Measurements from ENCODE around the gene NCAM1. TPM values are rescaled to one million over a fixed set of nuclear protein-coding genes. Genes with fewer than 3 reads are reported as not detected.

Gene NCAM1
- total RNA-seq, 1 experiment from 2014 or later, result not detected

DNA sequence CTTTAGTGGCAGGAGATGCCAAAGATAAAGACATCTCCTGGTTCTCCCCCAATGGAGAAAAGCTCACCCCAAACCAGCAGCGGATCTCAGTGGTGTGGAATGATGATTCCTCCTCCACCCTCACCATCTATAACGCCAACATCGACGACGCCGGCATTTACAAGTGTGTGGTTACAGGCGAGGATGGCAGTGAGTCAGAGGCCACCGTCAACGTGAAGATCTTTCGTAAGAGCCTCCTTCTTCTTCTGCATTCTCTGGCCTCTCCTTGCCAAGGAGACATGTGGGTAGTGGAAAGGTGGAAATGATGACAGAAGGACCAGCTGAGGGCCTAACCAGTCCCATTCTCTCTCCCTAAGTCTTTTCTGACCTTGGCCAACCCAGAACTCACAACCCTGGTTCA is 243.1 kb downstream of the NCAM1 start:
- Histone ChIP-seq H3K79me2 (ENCODE audit: low read length) (no peaks in the 10 kb centered on the region), H3K4me3 (ENCODE audit: low read length) (no peak overlapping the region), H3K9me2 (replicated peaks; ENCODE audit: low read length) (no peaks in the 10 kb centered on the region), H3K9me3 (ENCODE audit: low read length) (no peaks in the 10 kb centered on the region), H3K9ac (ENCODE audit: low read length) (no peak overlapping the region), H3K36me3 (ENCODE audit: low read depth, low read length) (no peaks in the 10 kb centered on the region), H3K4me1 (ENCODE audit: insufficient read depth, low read length) (peaks cover 21% of the 10 kb centered on the region), H3F3A (ENCODE audit: low read length, unreplicated experiment) (no peaks in the 10 kb centered on the region), H3K27ac (ENCODE audit: low read length) (no peak overlapping the region), H3K27me3 (ENCODE audit: low read length) (peaks cover 4% of the 10 kb centered on the region; the same call in 1 of the 2 replicates), H4K20me1 (ENCODE audit: low read length) (no peaks in the 10 kb centered on the region), H3K4me2 (ENCODE audit: low read length) (no peak overlapping the region), H2AFZ (ENCODE audit: low read length) (no peak overlapping the region)
- ChIA-PET POLR2A (ENCODE audit: unreplicated experiment) (no interaction called here), CTCF (no interaction called here)
- peak; percentile 54 for DNase-seq
- ATAC-seq, result no peak
- no TSS peak for BruUV-seq (replicated peaks)
- intact Hi-C loops (cut with micrococcal nuclease), result no loop called here
- TF ChIP-seq CTCF (conservative IDR thresholded peaks at IDR 0.05; ENCODE audit: low read depth, low read length) (no peak), EZH2 (IDR thresholded peaks at IDR 0.05; ENCODE audit: low read length, unreplicated experiment) (no peak), EZH2phosphoT487 (IDR thresholded peaks at IDR 0.05; ENCODE audit: borderline replicate concordance, low read length) (no peak)

DNA sequence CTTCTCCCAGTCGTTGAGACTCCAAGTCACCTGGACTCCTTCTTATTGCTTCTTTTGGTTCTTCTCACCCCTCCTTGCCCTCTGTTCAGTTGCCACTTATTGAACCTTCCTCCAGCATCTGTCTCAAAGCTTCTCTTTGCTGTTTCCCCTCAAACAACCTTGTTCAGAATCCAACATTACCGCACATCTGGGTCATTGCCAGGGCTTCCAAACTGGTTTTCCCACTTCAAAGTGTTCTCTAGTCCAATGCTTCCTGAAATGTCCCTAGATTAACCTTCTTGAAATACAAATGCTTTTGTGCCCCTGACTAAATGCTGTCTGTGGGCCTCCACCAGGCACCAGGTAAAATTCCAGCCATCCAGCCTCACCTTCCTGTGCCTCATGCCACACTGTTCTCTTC is 252.3 kb downstream of the NCAM1 start:
- H3K4me1 ChIP-seq (ENCODE audit: insufficient read depth, low read length), result no peaks in the 10 kb centered on the region
- H3K9me2 ChIP-seq (replicated peaks; ENCODE audit: low read length), result no peaks in the 10 kb centered on the region
- ChIA-PET CTCF (no interaction called here), POLR2A (ENCODE audit: unreplicated experiment) (no interaction called here)
- H3K36me3 ChIP-seq (ENCODE audit: low read depth, low read length), result no peaks in the 10 kb centered on the region
- no peaks in the 10 kb centered on the region for H3K9me3 ChIP-seq (ENCODE audit: low read length)
- TF ChIP-seq CTCF (conservative IDR thresholded peaks at IDR 0.05; ENCODE audit: low read depth, low read length), result no peak
- TF ChIP-seq EZH2phosphoT487 (IDR thresholded peaks at IDR 0.05; ENCODE audit: borderline replicate concordance, low read length), result no peak
- TF ChIP-seq EZH2 (IDR thresholded peaks at IDR 0.05; ENCODE audit: low read length, unreplicated experiment), result no peak
- peaks cover 2% of the 10 kb centered on the region; the same call in 1 of the 2 replicates for H3K27me3 ChIP-seq (ENCODE audit: low read length)
- no peak for ATAC-seq
- H3K27ac ChIP-seq (ENCODE audit: low read length), result no peak overlapping the region
- no peak overlapping the region for H3K9ac ChIP-seq (ENCODE audit: low read length)
- peak; percentile 33 for DNase-seq
- intact Hi-C loops (cut with micrococcal nuclease), result no loop called here
- no peaks in the 10 kb centered on the region for H3F3A ChIP-seq (ENCODE audit: low read length, unreplicated experiment)
- no TSS peak for BruUV-seq (replicated peaks)
- H2AFZ ChIP-seq (ENCODE audit: low read length), result no peak overlapping the region
- no peaks in the 10 kb centered on the region for H3K79me2 ChIP-seq (ENCODE audit: low read length)
- no peaks in the 10 kb centered on the region for H4K20me1 ChIP-seq (ENCODE audit: low read length)
- no peak overlapping the region for H3K4me2 ChIP-seq (ENCODE audit: low read length)
- H3K4me3 ChIP-seq (ENCODE audit: low read length), result no peak overlapping the region

DNA sequence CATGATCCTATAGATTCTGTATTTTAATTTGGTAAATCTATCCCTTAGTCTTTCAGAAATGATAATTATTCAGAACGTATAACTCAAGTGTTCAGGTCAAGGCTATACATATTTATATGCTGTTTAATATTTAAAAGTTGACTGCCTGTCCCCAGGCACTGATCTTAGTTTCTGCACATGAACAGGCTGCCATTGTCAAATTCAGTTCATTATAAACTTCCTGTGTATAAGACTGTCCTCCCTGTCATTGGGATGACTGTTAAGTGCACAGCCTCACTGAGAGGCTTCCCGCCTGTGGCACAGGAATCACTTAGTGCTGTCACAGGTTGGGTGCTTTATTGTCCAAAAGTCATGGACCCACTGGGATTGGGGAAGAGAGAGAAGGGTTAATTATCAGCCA is 261.0 kb downstream of the NCAM1 start:
- no peaks in the 10 kb centered on the region for H3F3A ChIP-seq (ENCODE audit: low read length, unreplicated experiment)
- H3K4me2 ChIP-seq (ENCODE audit: low read length), result no peak overlapping the region
- ChIA-PET POLR2A (ENCODE audit: unreplicated experiment) (no interaction called here), CTCF (no interaction called here)
- no peak overlapping the region for H3K4me3 ChIP-seq (ENCODE audit: low read length)
- H4K20me1 ChIP-seq (ENCODE audit: low read length), result no peaks in the 10 kb centered on the region
- H3K27ac ChIP-seq (ENCODE audit: low read length), result no peak overlapping the region
- ATAC-seq, result no peak
- H3K9ac ChIP-seq (ENCODE audit: low read length), result no peak overlapping the region
- no peaks in the 10 kb centered on the region for H3K9me2 ChIP-seq (replicated peaks; ENCODE audit: low read length)
- DNase-seq, result no peak
- no peak overlapping the region for H2AFZ ChIP-seq (ENCODE audit: low read length)
- intact Hi-C loops (cut with micrococcal nuclease), result no loop called here
- H3K9me3 ChIP-seq (ENCODE audit: low read length), result no peaks in the 10 kb centered on the region
- H3K27me3 ChIP-seq (ENCODE audit: low read length), result no peaks in the 10 kb centered on the region
- BruUV-seq (replicated peaks), result no TSS peak
- H3K4me1 ChIP-seq (ENCODE audit: insufficient read depth, low read length), result peaks cover 14% of the 10 kb centered on the region; the same call in 1 of the 2 replicates
- H3K36me3 ChIP-seq (ENCODE audit: low read depth, low read length), result no peaks in the 10 kb centered on the region
- no peak for TF ChIP-seq EZH2 (IDR thresholded peaks at IDR 0.05; ENCODE audit: low read length, unreplicated experiment)
- no peak for TF ChIP-seq EZH2phosphoT487 (IDR thresholded peaks at IDR 0.05; ENCODE audit: borderline replicate concordance, low read length)
- no peak for TF ChIP-seq CTCF (conservative IDR thresholded peaks at IDR 0.05; ENCODE audit: low read depth, low read length)
- H3K79me2 ChIP-seq (ENCODE audit: low read length), result no peaks in the 10 kb centered on the region

All from PC-3 (cell line).